HEK293 (cell line): ENCODE results near the gene MPZL2.

Experiments used
- CTCF ChIP-seq: fragments of 450-650 bp; formaldehyde crosslinking; IDR thresholded peaks from 2 replicates; pipeline ENCODE4 v1.5.1; 2016; ENCODE audit warnings: missing biosample characterization, missing genetic modification characterization
- ZNF302 ChIP-seq: fragments of 450-650 bp; formaldehyde crosslinking; IDR thresholded peaks from 2 replicates; pipeline ENCODE4 v1.5.1; 2016; ENCODE audit warnings: missing biosample characterization, missing genetic modification characterization, low read depth

GRCh38 chr11:118265954-118266353, 1.9 kb upstream of the MPZL2 start:
- TF ChIP-seq CTCF (tag by site-specific recombination), result no peak
- TF ChIP-seq ZNF302 (tag by site-specific recombination), result no peak
